SH-SY5Y (cell line): ENCODE measurements around the gene SNX9.

Experiments used
- GATA2 ChIP-seq: IDR thresholded peaks from 2 replicates; pipeline ENCODE4 v1.6.1; 2011; ENCODE audit warnings: mild to moderate bottlenecking, low read depth, low read length
- GATA3 ChIP-seq: IDR thresholded peaks from 2 replicates; pipeline ENCODE4 v1.6.1; 2011; ENCODE audit warnings: low read depth, mild to moderate bottlenecking, low read length, moderate library complexity

DNA sequence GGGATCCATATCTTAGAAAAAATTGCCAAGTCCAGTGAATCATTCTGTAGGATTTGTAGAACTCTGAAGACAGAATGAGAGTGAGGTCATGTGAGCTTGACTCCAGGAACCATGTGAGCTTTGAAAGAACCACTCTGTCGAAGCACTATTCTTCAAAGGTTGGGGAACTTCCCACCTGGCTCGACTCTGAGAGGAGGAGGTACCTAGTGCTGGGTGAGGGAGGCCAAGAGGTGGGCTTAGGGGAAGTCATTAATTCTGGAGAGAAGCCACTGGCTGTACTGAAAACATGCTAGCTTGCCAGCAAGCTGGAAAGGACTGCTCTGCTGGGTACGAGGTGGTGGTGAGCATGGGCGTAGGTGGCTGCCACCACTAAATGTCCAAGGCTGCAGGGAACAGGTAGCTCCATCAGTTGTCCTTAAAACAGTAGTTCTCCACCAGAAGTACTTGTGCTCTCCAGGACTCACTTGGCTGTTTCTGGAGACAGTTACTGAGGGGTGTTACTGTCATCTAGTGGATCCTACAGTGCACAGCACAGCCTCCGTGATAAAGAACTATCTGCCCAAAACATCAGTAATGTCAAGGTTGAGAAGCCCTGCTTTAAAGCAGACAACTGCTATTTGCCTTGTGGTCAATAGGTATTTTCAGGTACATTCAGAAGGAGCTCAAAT, 124.0 kb downstream of the SNX9 start:
- no peak for TF ChIP-seq GATA3
- no peak for TF ChIP-seq GATA2
